ENCODE measurements around the gene EML2. TPM values are rescaled to one million over a fixed set of nuclear protein-coding genes. Genes with fewer than 3 reads are reported as not detected.
"Not testable (repeated sequence)": the region's sequence is repeated elsewhere in the genome, so short reads cannot be mapped to it uniquely, and the experiment has no call there.

The EML2 gene, protein sequence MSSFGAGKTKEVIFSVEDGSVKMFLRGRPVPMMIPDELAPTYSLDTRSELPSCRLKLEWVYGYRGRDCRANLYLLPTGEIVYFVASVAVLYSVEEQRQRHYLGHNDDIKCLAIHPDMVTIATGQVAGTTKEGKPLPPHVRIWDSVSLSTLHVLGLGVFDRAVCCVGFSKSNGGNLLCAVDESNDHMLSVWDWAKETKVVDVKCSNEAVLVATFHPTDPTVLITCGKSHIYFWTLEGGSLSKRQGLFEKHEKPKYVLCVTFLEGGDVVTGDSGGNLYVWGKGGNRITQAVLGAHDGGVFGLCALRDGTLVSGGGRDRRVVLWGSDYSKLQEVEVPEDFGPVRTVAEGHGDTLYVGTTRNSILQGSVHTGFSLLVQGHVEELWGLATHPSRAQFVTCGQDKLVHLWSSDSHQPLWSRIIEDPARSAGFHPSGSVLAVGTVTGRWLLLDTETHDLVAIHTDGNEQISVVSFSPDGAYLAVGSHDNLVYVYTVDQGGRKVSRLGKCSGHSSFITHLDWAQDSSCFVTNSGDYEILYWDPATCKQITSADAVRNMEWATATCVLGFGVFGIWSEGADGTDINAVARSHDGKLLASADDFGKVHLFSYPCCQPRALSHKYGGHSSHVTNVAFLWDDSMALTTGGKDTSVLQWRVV
- total RNA-seq (10 to 100 TPM; 10.4 to 34.6 (median 14.7) TPM), polyA plus RNA-seq (10 to 100 TPM; 40.2 to 75.6 (median 40.5) TPM)

DNA sequence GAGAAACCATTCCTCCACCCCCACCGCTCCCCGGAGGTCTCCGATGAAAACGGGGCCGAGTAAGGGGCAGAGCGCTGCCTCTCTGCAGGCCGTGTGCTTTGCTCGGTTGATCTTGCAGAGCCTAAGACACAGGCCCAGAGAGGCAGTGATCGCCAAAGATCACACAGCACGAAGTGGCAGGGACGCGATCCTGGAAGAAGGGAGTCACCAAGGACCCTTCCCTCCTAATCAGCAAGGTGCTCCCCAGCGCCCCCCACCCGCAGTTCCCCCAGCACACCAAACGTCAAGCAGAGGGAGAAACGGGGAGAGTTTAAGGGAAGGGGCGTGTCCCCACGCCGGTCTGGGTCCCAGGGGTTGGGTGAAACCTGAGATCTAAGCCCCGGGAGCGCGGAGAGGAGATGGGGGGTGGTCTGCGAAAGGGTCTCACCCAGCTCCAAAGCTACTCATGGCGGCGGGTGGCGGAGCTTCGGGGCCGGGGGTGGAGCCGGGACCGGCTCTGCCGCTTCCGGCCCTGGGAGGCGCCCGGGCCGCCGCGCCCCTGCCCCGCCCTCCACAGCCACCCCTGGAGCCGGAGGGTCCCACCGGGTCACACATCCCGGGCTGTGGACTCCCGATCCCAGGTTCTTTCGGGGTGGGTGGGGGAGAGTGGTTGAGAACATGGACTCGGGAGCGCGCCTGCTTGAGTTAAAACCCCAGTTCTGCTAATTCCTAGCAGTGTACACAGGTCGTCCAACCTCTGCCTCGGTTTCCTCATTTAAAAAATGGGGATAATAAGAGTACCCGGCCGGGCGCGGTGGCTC, at the start of gene EML2:
TSS of gene EML2 (minus strand) at position 468 of the 800 bp plus-strand sequence. CDS start at position 447, 21 bp downstream.
- peak within 1 kb of the TSS; percentile 55 to 71 (median 60) for H3K4me3 ChIP-seq
- no peaks in the 10 kb centered on the region for H3K9me3 ChIP-seq
- TF ChIP-seq POLR2A (IDR thresholded peaks at IDR 0.05): no peak
- TF ChIP-seq POLR2AphosphoS5 (IDR thresholded peaks at IDR 0.05): no peak
- TF ChIP-seq, protein P1, sequence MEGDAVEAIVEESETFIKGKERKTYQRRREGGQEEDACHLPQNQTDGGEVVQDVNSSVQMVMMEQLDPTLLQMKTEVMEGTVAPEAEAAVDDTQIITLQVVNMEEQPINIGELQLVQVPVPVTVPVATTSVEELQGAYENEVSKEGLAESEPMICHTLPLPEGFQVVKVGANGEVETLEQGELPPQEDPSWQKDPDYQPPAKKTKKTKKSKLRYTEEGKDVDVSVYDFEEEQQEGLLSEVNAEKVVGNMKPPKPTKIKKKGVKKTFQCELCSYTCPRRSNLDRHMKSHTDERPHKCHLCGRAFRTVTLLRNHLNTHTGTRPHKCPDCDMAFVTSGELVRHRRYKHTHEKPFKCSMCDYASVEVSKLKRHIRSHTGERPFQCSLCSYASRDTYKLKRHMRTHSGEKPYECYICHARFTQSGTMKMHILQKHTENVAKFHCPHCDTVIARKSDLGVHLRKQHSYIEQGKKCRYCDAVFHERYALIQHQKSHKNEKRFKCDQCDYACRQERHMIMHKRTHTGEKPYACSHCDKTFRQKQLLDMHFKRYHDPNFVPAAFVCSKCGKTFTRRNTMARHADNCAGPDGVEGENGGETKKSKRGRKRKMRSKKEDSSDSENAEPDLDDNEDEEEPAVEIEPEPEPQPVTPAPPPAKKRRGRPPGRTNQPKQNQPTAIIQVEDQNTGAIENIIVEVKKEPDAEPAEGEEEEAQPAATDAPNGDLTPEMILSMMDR (IDR thresholded peaks at IDR 0.05): no peak
- no peak for TF ChIP-seq EP300 (IDR thresholded peaks at IDR 0.05)
- no peaks in the 10 kb centered on the region for H3K36me3 ChIP-seq
- peak within 1 kb of the TSS in 1 of 4 donors; percentile 30 for H3K27ac ChIP-seq
- DNase-seq: no peak
- peaks cover 6 to 11% (median 7%) of the 10 kb centered on the region in 3 donors for H3K27me3 ChIP-seq
- WGBS, 2 donors: 1 to 3% methylated on average over 52 of the region's 52 CpGs
- H3K4me1 ChIP-seq: peaks cover 0 to 46% (median 30%) of the 10 kb centered on the region in 4 donors
- intact Hi-C loops (cut with DNase I): no loop called here

DNA sequence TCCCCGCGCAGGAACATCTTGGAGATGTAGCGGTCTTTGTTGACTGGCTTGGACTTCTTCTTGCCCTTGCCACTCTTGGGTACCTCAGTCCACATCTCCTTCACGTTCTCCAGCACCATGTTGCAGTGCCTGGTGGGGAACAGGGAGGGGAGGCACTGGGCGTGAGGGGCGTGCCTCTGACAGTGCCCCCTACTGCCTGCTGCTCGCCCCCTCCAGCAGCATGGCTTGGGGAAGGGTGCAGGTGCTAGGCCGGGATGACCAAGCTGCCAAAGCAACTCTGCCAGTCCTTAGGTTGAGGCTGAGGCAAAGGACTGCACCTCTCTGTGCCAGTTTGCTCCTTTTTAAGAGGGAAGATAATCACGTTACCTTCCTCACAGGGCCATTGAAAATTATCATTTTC, 48.4 kb upstream of the EML2 start:
- TF ChIP-seq POLR2AphosphoS5 (IDR thresholded peaks at IDR 0.05) (no peak), POLR2A (IDR thresholded peaks at IDR 0.05) (no peak), EP300 (IDR thresholded peaks at IDR 0.05) (no peak)
- TF ChIP-seq, protein P1 (IDR thresholded peaks at IDR 0.05): no peak
- DNase-seq: no peak
- no peak overlapping the region for H3K4me3 ChIP-seq
- 93 to 96% methylated on average over 9 of the region's 9 CpGs for WGBS, 2 donors
- no peaks in the 10 kb centered on the region for H3K27me3 ChIP-seq
- intact Hi-C loops (cut with DNase I): no loop called here
- H3K4me1 ChIP-seq: peaks cover 0 to 14% (median 11%) of the 10 kb centered on the region in 4 donors
- H3K36me3 ChIP-seq: peaks cover 14 to 48% (median 28%) of the 10 kb centered on the region in 4 donors
- no peaks in the 10 kb centered on the region for H3K9me3 ChIP-seq
- H3K27ac ChIP-seq: no peak overlapping the region

DNA sequence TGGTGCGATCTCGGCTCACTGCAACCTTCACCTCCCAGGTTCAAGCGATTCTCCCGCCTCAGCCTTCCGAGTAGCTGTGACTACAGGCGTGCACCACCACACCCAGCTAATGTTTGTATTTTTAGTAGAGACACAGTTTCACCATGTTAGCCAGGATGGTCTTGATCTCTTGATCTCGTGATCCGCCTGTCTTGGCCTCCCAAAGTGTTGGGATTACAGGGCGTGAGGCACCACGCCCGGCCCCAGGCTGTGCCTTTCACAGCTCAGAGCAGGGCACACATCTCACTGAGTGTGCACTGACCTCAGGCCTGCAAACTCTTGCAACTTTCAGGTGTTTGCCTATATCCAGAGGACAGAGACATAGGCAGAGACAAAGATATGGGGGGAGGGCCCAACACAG, 45.8 kb upstream of the EML2 start:
- DNase-seq; H3K27me3 ChIP-seq; H3K4me3 ChIP-seq; H3K27ac ChIP-seq; H3K9me3 ChIP-seq; intact Hi-C loops (cut with DNase I): not testable (repeated sequence)
- Histone ChIP-seq H3K4me1 (peaks cover 0 to 17% (median 8%) of the 10 kb centered on the region in 4 donors), H3K36me3 (peaks cover 14 to 48% (median 28%) of the 10 kb centered on the region in 4 donors)
- 66 to 87% methylated on average over 11 of the region's 11 CpGs for WGBS, 2 donors

DNA sequence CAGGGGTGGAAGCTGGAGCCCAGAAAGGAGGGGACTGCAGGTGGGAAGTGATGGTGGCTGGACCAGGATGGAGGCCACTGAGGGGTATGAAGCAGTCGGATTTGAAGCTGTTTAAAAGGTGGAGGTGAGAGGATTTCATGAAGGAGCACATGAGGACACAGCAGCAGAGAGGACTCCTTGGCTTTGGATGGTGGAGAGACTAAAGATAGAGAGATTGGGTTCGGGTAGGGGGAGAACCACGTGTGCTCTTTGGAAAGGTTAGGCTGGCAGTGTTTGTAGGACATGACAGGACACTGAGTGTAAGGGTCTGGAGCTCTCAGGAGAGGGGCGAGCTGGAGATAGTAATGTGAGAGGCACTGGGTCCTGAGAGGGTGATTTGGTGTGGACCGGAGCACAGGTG, 43.7 kb upstream of the EML2 start:
- intact Hi-C loops (cut with DNase I): no loop called here
- no peak for DNase-seq
- Histone ChIP-seq H3K4me3 (no peak overlapping the region), H3K4me1 (peaks cover 0 to 15% (median 9%) of the 10 kb centered on the region in 4 donors), H3K27ac (no peak overlapping the region), H3K27me3 (peaks cover 10 to 25% (median 20%) of the 10 kb centered on the region in 3 donors), H3K9me3 (no peaks in the 10 kb centered on the region), H3K36me3 (peaks cover 9 to 30% (median 22%) of the 10 kb centered on the region in 4 donors)
- no peak for TF ChIP-seq POLR2A (IDR thresholded peaks at IDR 0.05)
- TF ChIP-seq, protein P1 (IDR thresholded peaks at IDR 0.05): no peak
- no peak for TF ChIP-seq EP300 (IDR thresholded peaks at IDR 0.05)
- TF ChIP-seq POLR2AphosphoS5 (IDR thresholded peaks at IDR 0.05): no peak
- 85 to 89% methylated on average over 5 of the region's 5 CpGs for WGBS, 2 donors
